ENCODE results near the gene PPP1R2.

DNA sequence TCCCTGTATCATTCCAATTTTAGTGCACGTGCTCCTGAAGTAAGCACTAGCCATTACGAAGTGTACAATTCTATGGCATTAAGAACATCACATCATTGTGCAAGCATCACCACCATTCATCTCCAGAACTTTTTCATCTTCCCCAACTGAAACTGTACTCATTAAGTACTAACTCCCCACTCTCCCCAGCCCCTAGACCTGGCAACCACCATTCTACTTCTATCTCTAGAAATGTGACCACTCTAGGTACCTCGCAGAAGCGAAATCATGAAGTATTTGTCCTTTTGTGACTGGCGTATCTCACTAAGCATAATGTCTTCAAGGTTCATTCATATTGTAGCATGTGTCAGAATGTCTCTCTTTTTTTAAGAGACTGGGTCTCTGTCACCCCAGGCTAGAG lies 11.4 kb downstream of the PPP1R2 start:
- TF ChIP-seq YY1 (IDR thresholded peaks at IDR 0.05; ENCODE audit: low read depth) (no peak), EP300 (IDR thresholded peaks at IDR 0.05; ENCODE audit: borderline replicate concordance) (no peak), ZBTB7A (IDR thresholded peaks at IDR 0.05; ENCODE audit: low read depth) (no peak), EGR1 (IDR thresholded peaks at IDR 0.05) (no peak), CREB1 (IDR thresholded peaks at IDR 0.05; ENCODE audit: low read depth) (no peak), TEAD4 (IDR thresholded peaks at IDR 0.05) (no peak), TAF1 (IDR thresholded peaks at IDR 0.05; ENCODE audit: low read depth) (no peak), NFIC (IDR thresholded peaks at IDR 0.05) (no peak), RAD21 (IDR thresholded peaks at IDR 0.05; ENCODE audit: low read depth) (no peak), TCF12 (IDR thresholded peaks at IDR 0.05; ENCODE audit: low read depth) (no peak)
- TF ChIP-seq, protein P1, sequence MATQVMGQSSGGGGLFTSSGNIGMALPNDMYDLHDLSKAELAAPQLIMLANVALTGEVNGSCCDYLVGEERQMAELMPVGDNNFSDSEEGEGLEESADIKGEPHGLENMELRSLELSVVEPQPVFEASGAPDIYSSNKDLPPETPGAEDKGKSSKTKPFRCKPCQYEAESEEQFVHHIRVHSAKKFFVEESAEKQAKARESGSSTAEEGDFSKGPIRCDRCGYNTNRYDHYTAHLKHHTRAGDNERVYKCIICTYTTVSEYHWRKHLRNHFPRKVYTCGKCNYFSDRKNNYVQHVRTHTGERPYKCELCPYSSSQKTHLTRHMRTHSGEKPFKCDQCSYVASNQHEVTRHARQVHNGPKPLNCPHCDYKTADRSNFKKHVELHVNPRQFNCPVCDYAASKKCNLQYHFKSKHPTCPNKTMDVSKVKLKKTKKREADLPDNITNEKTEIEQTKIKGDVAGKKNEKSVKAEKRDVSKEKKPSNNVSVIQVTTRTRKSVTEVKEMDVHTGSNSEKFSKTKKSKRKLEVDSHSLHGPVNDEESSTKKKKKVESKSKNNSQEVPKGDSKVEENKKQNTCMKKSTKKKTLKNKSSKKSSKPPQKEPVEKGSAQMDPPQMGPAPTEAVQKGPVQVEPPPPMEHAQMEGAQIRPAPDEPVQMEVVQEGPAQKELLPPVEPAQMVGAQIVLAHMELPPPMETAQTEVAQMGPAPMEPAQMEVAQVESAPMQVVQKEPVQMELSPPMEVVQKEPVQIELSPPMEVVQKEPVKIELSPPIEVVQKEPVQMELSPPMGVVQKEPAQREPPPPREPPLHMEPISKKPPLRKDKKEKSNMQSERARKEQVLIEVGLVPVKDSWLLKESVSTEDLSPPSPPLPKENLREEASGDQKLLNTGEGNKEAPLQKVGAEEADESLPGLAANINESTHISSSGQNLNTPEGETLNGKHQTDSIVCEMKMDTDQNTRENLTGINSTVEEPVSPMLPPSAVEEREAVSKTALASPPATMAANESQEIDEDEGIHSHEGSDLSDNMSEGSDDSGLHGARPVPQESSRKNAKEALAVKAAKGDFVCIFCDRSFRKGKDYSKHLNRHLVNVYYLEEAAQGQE (IDR thresholded peaks at IDR 0.05; ENCODE audit: low read depth), result no peak
